GM12872 (cell line): Measurements from ENCODE around the gene TNFRSF19.

Experiments used
- CTCF ChIP-seq: IDR thresholded peaks from 3 replicates; pipeline ENCODE4 v1.5.1; 2011; ENCODE audit warnings: low read depth, mild to moderate bottlenecking, low read length, moderate library complexity; ENCODE audit not compliant: insufficient read depth

The TNFRSF19 gene

DNA sequence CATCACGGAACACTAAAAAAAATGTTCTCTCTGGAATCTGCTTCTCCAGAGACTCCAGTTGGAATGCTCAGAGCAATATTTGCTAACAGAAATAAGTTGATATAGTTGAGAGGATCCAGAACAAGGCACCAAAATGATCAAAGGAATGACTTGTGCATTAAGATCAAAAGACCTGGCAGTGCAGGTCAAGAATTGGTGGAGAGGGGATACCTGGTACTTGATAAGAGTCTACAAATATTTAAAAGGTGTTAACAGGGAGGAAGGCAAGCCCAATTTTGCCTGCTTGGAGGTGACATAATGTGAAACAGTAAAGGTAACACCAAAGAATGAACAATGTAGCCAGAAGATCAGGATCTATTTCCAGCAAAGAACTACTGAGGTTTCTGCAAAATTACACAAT, 20.0 kb upstream of the TNFRSF19 start:
- TF ChIP-seq CTCF: no peak

DNA sequence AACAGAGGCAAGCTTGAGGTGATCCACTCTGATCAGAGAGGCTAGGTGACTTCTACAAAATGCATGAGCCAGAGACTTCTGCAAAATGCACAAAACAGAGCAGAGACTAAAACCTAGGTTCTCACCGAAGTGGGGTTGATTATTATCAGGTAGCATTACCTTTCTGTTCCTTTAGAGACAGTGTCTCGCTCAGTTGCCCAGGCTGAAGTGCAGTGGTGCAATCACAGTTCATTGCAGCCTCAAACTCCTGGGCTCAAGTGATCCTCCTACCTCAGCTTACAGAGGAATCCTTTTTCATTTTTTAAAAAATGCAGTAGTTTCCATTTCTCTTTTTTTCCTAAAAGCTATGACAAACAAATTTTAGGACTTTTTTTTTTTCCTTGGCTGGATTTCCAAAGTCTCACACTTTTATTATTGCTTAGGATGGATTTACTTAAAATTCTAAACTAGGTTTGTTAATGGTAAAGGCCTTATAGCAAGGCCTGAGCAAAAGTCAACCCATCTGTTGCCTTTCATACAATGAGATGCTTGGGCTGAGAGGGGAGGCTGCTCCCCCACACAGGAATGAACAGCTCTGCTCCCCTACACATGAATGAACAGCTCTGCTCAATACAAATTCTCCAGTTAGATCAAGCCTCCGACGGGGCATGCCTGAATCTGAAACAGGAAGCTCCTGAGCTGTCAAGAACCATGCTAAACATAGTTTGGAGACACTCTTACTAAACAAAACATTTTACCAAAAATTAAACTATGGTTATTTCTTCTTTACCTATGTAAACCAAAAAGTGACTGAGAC, 18.8 kb upstream of the TNFRSF19 start:
- TF ChIP-seq CTCF: no peak

GRCh38 chr13:23552171-23552570, 18.0 kb upstream of the TNFRSF19 start:
- no peak for TF ChIP-seq CTCF

- TF ChIP-seq CTCF: no peak
These were observed 17.6 kb upstream of the TNFRSF19 start for GRCh38 chr13:23552661-23553060.

- TF ChIP-seq CTCF: no peak
These were observed 16.2 kb upstream of the TNFRSF19 start for GRCh38 chr13:23554000-23554399.

DNA sequence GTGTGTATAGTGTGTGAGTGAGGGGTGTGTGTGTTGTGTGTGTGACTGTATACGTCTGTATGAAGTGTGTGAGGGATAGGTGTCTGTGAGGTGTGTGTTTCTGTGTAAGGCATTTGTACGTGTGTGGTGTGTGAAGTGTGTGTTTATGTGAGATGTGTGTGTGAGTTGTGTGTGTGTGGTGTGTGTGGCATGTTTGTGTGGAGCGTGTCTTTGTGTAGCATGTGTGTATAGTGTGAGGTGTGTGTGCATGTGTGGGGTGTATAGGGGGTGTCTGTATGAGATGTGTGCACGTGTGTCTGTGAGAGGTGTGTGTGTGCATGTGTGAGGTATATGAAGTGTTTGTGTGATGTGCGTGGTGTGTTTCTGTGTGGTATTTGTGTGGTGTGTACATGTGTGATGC, 13.2 kb upstream of the TNFRSF19 start:
- no peak for TF ChIP-seq CTCF

DNA sequence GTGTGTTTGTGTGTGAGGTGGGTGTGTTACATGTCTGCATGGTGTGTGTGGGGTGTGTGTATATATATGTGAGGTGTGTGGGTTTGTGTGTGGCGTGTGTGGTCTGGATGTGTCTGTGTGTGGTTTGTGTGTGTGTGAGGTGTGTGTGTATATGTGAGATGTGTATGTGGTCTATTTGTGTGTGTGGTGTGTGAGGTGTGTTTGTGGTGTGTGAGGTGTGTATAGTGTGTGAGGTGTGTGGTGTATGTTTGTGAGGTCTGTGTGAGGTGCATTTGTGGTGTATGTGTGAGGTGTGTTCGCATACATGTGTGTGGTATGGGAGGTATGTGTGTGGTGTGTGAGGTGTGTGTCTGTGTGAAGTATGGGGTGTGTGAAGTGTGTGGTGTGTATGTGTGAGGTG, 12.5 kb upstream of the TNFRSF19 start:
- TF ChIP-seq CTCF: no peak
